Activated CD8-positive, alpha-beta memory T cell treated with anti-CD3 and anti-CD28 coated beads for 24 hours (primary cell): ENCODE results near the gene GPR153.

ENCODE experiments used
- DNase-seq: peaks from one replicate; pipeline ENCODE4 v3.0.0-alpha.2; 2020

The GPR153 gene

DNA sequence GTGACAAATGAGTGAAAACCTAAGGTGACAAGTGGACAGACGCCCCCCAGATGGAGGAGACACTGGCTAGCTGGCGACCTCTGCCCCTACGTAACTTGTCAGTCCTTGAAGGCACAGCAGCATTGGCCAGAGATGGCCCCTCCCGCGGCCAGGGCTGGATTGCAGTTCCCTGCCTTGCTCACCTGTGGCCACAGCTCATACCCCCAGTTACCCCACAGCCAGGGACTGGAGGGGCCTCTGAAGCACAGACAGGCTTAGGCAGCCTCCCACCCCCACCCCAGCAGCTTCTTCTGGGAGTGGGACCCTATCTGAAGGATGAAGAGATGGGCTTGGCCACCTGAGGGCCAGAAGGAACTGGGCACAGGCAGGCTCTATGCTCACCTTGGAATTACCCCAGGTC is 13.2 kb downstream of the GPR153 start:
- DNase-seq = no peak

DNA sequence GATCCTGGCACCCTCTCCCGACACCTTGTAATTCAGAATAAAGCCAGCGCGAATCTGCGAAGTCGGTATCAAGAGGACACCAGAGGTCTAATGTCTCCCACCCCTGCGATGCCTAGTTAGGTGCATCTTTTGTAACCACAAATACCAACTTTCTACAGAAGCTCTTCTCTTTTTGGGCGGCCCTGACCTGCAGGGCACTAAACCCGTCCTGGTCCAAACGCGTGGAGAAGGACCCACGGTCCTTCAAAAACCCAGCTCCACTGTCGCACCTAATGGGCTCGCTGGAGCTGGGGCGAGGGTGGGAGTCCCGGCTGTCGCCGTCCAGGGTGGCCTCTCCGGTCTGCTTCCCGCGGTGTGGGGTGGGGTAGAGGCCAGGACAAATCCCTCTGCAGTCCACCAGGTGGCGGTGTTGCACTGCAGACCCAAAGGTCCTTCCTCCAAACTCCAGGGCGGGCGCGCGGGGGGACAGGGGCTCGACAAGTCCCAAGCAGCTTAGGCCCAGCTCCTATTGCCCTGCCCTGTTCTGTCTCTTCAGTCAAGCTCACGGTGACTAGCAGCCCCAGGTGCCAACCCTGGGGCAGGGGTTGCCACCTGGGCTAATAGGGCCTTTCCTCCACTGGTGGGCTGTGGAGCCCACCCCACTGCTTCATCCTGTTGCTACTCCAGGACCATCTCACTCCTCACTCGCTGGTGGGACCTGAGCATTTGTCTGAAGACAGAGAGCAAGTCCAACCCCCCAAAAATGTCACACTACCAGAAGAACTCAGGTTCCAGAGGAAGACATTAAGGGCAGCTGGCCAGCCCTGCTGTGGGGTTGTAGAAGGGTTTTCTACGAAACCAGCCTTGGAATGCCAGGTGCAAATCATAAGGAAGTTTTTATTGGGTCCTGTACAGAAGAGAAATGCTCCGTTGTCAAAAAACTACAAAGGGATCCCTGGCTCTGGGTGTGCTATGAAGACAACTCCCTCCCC is 14.1 kb downstream of the GPR153 start:
- DNase-seq = peak; percentile 94

DNA sequence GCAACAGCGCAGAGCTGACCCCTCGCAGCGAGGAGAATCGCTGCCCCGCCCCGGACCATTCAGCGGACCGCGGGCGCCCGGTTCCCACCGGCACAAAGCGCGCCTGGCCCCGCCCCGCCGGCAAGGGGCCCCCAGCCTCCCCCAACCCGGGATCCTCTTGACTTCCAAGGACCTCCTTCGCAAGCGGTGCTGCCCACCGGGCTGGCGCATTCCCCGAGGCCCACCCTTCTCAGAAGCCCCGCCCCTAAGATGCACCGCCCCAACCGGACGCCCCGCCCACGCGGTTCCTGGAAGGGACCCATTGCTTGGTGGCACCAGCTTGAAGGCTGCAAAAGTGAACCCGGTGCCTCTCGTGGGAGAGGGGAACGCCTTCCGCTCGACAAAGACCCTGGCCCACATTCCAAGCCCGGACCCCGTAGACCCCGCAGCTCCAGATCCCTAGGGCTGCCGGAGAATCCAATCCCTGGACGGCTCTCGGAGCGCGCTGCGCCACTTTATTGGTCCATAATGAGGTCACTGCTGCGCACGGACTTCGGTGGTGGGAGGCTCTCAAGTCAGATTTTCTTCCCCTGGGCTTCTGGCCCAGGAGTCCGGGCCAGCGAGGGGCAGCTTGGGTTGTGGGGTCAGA is 14.9 kb downstream of the GPR153 start:
- DNase-seq = peak; percentile 82

DNA sequence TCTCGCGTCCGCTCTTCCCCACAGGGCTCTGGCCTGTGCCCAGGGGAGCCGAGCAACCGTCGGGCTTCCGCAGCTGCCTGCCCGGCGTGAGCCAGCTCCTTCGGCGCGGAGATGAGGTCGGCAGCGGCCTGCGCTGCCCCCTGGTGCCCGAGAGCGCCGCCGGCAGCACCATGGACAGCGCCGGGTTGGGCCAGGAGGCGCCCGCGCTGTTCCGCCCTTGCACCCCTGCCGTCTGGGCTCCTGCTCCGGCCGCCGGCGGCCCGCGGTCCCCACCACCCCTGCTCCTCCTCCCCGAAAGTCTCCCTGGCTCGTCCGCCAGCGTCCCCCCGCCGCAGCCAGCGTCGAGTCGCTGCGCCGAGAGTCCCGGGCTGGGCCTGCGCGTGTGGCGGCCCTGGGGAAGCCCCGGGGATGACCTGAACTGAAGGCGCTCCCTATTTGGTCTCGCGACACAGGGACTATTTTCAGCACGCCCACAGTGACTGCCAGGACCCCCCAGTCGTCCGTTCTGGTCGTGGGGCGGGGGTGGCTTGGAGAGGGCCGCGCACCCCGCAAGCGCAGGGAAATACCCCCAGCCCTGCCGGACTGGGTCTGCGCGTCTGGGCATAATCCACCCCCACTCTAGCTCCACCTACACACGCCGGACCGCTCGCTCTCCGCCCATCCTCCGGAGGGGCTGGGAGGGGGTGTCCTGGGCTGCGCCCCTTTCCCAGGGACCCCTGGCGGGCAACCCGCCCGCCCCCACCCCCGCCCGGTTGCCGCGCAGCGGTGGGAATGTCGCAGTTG is 15.6 kb downstream of the GPR153 start:
- peak; percentile 91 for DNase-seq

DNA sequence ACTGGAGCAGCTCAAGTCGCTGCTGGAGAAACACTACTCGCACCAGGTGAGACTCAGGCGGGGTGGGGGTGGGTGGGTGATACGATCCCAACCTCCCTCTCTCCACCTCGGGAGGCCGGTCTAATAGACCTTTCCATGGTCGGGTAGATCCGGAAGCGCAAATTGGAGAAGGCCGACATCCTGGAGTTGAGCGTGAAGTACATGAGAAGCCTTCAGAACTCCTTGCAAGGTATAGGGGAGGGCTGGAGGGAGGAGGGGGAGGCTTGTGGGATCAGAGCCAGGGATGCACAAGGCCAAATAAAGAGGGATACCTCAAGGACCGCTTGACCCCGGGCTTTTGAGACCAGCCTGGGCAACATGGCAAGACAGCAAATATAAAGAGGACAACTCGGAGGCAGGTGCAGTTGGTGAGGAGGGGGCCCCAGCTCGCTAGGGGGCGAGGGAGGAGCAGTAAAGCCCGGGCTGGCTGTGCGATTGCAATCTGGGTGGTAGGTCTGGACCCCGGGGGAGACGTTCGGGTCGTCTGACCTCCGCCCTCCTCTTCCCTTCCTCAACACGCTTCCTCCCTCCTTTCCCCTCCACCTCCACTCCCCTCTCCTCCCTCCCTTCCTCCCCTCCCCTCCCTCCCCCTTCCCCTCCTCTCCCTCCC is 16.4 kb downstream of the GPR153 start:
- DNase-seq = no peak

DNA sequence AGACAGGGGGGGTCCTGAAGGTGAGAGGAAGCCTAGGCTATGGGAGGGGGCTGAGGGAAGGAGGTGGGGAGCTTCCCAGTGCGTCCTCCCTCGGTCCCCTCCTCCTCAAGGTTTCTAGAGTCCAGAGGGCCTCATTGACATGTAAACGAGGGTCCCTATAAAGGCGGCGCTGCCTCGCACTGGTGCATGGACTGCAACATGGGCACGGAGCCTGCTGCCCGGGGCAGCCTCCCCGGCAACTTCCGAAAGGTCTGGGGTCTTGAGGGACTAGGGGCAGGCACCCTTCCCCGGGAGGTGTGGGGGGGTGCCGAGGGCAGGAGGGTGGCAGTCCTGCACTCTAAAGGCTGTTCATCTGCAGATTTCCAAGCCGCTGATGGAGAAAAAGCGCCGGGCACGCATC is 16.9 kb downstream of the GPR153 start, which contains the start of gene HES3:
Gene HES3, plus strand, starts transcription at position 187 of the 400 bp plus-strand sequence. Its CDS starts 187 bp downstream, at position 374.
- no peak for DNase-seq

DNA sequence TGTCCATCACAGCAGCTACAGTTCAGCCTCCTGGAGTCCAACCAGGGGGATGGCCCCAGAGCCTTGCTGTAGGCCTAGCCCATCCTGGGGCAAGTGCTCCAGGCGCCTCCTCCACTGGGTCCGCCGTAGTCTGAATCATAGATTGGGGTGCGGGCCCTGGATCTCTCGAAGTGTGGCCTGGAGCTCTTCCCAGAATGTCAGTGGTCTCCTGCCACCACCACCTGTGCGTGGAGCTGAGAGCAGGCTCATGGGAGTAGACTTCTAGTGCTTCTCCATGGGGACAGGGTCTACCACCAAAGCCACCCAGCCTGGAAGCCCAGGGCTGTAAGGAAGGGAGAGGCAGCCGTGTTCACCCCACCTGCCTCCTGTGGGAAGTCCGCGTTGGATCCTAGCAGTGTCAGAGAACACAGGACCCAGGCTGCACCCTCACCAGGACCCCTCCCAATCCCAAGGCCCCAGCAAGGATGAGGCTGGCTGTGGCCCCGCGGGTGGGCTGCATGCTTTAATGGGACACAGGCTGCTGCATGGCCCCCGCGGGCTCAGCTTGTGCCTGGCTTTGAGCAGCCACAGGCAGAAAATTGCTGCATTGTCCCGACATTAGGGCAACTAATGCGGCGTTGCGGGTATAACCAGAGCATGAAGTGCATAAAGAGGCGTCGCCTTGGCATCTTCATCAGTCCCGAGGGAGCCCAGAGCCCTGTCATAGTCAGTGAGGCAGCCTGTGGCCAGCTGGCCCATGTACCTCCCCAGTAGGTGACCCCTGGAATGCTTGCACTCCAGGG is 17.7 kb downstream of the GPR153 start:
- DNase-seq = no peak

DNA sequence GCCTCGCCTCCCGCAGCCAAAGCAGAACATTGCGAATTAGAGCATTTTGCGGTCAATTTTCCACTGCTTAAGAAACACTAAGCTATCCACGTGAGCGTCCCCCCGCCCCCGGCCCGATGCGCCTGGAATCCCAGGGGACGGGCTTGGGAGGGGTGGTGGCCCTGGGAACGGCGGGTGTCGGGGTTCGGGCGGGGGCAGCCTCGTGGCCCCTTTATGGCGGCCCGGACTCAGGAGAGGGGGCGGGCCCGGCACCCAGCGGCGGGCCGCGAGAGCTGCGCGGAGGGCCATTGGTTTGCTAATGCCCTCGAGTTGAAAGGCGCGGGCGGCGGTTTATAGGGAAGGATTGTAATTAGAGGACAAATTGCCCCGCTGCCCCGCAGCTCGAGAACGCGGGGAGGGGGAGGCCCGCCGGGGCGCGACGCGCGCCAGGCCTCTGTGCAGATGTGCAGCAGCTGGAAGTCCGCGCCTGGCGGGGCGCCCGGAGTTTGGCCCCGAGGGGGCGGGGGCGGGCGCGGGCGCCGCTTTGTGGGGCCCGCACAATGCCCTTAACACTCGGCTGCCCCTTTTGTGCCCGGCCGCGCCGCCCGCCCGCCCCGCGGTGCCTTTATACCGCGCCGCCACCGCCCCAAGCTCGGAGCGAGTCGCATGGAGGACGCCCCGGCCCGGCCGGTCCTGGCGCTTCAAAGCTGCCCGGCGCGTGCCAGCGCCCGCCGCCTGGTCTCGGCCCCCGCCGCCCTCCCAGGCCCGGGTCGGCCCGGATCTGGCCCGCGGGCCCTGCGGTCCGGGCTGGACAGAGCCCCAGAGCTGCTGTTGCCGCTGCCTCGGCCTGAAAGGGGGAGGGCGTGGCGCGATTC is 18.8 kb downstream of the GPR153 start:
- DNase-seq = no peak

DNA sequence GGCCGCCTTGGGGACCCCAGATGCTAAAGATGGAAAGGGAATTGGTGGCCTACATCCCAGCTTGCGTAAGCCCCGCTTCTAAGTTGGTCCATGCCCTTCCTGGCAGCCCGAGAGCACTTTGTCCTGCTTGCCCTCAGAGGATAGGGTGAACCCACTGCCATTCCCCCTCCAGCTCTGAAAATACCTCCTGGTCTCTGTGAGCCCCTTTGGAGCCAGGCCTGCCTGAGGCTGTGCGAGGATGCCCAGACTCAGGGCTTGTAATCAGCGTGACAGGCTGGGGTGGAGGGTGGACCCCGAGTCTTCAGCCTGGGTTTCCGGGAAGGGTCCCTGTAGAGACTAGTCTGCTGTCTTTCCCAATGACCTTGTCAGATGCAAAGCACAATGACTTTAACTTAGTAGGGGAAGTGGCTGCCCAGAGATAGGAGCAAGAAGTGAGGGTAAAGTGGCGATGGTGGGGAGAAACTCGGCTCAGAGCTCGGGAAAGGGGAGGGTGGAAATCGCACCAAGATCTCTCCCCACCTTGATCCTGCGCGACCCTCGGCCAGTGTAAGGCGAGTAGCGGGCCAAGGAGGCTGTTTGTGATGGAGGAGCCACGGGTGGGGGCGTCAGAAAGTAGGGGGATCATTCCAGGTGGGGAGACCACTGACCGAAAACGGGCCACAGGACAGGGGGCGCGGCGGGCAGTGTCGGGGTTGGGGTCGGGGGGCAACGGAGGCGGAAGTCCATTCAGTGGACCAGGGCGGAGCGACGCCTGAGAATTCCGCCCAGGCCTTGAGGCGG is 19.6 kb downstream of the GPR153 start:
- no peak for DNase-seq

DNA sequence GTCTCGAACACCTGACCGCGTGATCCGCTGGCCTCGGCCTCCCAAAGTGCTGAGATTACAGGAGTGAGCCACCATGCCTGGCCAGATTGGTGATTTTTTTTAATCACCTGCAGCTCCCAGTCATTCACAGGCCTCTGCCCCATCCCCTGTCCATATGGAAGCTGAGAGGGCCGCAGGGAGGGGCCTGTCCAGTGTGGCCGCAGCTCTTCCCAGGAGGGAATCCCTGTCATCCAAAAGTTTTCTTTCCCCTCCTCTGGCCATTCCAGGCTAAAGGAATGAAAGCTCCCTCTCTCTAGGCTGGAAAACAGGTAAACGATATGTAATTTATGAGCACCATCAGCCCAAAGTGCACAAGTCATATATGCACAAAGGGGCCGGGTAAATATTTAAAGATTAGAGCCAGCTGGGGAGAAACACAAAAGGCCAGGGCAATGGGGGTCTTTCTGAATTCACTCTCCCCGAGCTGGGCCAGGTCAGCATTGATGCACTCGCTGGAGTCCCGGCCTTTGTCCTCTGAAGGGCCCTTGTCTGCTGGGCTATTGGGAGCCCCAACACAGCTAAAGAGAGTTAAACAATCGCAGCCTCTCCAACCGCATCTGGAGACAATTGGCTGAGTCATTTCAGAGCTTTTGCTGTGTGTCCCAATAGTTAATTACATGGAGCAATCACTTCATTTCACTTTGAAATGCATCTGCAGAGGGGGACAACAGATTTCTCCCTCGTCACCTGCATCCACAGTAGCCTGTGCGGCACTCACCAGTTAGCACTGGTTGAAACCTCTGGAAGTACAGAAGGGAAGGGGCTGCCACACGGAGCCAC is 20.7 kb downstream of the GPR153 start:
- no peak for DNase-seq

DNA sequence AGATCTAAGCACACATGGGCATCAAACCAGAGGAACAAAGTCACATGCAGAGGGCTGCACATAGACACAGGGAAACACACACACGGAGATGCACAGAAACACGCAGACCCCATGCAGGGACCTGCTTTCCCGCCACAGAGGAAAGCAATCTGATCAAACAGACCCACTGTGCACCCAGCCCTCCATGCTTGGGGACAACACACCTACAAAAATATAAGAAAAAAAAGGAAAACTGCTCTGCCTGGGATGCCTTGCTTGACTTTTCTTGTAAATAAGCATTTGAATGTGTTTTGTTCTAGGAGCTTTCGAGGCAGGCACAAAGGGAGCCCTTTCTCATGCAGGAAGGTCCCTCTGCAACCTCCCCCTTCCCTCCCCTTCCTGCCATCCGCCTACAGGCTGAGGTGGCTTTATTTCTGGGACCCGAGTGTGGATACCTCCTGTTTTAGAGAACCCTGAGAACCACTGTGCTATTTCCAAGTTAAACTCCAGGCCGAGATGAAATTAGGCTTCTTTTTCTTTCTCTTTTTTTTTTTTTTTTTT is 21.6 kb downstream of the GPR153 start:
- no peak for DNase-seq

DNA sequence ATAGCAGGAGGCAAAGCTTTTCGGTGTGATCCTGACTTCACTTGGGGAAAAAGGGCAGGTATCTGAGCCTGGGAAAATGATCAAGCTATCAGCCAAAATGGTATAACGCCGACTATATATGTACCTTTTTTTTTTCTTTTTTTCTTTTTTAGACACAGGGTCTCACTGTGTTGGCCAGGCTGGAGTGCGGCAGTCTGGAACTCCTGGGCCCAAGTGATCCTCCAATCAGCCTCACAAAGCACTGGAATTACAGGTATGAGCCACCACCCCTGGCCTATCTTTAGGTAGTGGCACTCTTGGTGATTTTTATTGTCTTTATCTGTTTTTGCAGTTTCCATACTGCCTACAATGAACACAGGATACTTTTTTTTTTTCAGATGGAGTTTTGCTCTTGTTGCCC is 23.8 kb downstream of the GPR153 start:
- no peak for DNase-seq

DNA sequence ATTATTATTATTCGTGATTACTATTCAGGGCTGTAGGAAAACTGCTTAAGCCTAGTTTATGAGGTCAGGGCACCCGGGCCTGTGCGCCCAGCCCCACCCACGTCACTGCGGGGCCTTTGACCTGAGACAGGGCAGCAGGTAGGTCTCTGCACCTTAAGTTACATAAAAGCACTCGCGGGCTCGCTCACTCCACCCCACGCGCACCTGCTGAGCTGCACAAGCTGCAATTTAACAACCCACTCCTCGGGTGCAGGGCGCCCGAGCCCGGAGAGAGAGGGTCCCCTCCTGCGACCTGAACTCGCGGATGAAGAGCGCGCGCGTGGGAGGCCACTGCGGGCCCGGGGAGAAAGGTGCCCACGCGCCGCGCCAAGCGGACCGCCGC is 25.6 kb downstream of the GPR153 start:
- DNase-seq = peak; percentile 75

DNA sequence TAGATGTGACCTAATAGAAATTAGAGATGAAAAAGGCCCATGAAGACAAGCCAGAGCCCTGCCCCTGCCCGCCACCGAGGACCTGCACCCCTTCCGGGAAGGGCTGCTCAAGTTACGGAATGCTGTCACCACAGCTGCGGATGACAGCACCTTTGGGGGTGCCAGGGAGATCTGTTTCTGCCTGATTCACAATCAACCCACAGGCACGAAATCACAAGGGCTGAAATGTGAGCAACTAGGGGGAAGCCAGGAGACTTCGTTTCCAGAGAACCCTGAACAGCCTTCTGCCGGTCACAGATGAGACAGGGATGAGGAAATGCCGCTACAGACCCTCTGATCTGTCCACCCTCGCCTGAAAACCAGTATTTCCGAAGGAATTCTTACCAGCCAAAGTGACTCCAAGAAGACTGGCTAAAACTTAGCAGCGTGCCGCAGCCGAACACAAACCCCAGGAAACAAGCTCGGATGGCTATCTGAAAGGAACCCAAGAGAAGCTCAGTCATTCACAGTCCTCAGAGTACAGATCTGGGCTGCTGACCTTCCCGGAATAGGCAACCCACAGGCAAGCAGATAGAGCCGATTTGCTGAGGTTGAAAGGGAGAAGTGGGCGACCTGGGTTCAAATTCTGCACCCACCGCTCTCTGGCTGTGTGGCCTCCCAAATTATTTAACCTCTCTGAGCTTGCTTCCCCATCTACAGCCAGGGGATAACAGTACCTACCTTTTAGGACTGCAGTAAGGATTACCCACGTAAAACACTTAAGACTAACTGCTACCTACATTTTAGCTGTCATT is 26.2 kb downstream of the GPR153 start:
- DNase-seq = no peak

DNA sequence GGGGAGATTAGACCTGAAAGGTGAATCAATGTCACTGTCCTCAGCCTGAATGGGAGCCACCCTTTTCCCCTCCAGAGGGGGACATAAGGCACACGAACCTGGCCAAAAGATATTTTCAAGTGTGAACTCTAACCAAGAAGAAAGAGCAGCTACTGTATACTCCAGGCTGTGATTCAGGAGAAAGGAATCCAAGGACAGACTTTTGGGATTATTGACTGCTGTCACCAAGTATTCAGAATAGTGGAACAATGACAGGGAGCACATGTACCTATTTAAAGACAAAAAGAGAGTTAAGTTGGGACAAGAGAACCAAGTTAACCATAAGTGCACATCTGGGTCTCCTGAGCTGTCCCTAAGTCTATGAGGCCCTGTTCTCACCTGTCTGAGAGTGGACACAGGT is 27.5 kb downstream of the GPR153 start:
- DNase-seq = no peak

DNA sequence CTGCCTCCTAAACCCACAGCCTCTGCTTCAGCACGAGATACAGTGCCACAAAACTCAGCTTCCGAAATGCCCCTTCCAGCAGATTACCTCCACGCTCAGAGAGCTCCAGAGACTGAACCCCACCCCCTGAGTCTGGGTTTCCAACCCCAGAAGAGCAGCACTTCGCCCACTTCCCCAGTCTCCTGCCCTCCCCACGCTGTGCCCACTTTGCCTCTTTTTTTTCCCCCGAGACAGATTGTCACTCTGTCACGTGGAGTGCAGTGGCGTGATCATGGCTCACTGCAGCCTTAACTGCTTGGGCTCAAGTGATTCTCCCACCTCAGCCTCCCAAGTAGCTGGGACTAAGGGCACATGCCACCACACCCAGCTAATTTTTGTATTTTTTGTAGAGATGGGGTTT is 35.2 kb downstream of the GPR153 start:
- no peak for DNase-seq

DNA sequence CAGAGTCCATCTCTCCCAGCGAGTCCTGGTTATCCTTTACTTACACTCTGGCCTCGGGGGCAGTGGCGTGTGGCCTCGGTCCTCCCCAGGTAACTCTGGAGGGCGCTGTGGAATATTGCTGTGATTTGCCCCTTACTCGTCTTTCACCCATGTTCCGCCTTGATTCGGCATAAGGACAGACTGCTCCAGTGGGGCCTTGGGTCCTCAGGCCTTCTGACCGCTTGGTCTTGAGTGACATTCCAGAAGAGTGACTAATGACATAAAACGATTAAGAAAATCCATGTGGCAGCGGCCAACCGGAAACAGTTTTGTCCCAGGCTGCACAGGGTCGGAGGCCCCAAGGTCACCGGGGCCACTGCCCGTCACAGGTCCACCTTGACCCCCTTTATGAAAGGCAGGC is 36.2 kb downstream of the GPR153 start:
- DNase-seq = no peak

DNA sequence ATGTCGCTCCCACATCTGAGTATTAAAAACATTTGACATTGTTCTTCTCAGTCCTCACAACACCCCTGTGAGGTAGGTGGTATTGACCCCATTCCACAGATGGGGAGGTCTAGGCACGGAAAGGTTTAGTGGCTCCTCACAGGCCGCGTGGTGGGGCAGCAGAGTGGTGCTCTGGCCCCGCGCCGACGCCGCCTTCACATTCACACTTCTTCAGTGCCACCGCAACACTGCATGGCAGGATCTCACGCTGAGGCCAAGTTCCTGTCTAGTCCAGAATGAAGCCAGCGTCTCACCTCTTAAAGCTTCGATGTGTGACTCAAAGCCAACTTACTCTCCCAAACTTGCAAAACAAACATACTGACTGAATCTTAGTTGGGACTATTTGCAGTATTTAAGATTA is 37.3 kb downstream of the GPR153 start:
- DNase-seq = no peak
